ENCODE results near the gene TFAP2A.

- TF ChIP-seq EZH2 (IDR thresholded peaks at IDR 0.05) (no peak), POLR2AphosphoS5 (IDR thresholded peaks at IDR 0.05; ENCODE audit: borderline replicate concordance, low read depth, low read length) (no peak), FOXP2 (optimal IDR thresholded peaks at IDR 0.05; ENCODE audit: control extremely low read depth, extremely low read length, insufficient read depth) (no peak)
Measured at GRCh38 chr6:10395704-10396546, 18.9 kb downstream of the TFAP2A start.
